HG03045 (cell line): ENCODE results near the gene AOC1.
"Not testable (repeated sequence)": the region's sequence is repeated elsewhere in the genome, so short reads cannot be mapped to it uniquely, and the experiment has no call there.

Experiments used
- ATAC-seq: cut with Tn5 transposase; IDR thresholded peaks from one replicate; pipeline ENCODE4 v1.9.1; 2021; ENCODE audit warnings: mild to moderate bottlenecking, moderate library complexity; ENCODE audit not compliant: unreplicated experiment

Gene AOC1, protein sequence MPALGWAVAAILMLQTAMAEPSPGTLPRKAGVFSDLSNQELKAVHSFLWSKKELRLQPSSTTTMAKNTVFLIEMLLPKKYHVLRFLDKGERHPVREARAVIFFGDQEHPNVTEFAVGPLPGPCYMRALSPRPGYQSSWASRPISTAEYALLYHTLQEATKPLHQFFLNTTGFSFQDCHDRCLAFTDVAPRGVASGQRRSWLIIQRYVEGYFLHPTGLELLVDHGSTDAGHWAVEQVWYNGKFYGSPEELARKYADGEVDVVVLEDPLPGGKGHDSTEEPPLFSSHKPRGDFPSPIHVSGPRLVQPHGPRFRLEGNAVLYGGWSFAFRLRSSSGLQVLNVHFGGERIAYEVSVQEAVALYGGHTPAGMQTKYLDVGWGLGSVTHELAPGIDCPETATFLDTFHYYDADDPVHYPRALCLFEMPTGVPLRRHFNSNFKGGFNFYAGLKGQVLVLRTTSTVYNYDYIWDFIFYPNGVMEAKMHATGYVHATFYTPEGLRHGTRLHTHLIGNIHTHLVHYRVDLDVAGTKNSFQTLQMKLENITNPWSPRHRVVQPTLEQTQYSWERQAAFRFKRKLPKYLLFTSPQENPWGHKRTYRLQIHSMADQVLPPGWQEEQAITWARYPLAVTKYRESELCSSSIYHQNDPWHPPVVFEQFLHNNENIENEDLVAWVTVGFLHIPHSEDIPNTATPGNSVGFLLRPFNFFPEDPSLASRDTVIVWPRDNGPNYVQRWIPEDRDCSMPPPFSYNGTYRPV

DNA sequence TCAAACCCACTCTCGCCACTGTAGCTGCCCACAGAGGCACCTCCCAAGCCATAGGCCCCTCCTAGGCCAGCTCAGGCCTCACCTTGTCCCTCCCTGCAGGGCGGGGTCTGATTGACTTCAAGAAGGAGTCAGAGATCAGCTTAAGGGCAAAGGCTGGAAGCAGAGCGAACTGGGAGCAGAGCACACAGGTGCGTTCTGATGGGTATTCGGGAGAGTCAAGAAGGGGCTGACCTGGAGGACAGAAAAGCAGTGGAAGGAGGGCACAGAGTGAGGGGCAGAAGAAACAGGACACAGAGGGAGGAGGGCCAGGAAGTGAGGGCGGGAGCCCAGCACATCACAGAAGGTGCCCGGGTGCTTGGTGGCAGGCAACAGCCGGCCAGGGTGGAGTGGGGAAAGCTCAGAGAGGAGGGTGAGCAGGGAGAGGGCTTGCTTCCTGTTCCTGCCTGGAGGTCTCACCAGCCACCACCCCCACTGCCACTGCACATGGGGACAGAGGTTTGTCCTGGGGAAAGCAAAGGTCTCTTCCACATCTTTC, at the start of gene AOC1:
AOC1 (plus strand) TSS at position 147 of the 535 bp plus-strand sequence. CDS start 3,954 bp downstream, outside the sequence.
- no peak for ATAC-seq

DNA sequence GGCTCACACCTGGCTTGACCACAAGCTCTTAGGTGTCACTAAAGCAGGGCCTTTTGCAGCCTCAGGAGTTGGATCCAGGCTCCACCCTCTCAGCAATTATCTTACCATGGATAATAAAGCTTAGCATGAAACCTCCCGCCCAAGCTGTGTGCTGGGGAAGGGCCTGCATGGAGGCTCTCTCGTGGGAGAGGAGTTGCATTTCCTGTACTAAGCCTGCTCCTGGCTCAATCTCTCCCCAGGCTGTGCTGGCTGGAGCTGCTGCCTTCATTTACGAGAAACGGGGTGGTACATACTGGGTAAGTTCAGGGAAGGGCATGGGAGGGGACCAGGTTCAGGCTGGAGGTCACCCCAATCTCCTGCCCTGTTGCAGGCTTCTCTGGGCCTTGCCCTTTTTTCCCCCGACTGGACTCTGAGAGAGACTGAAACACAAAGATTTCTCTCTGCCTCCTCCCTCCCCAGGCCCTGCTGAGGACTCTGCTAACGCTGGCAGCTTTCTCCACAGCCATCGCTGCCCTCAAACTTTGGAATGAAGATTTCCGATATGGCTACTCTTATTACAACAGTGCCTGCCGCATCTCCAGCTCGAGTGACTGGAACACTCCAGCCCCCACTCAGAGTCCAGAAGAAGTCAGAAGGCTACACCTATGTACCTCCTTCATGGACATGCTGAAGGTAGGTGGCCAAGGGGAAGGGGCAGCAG, 49.0 kb upstream of the AOC1 start:
- no peak for ATAC-seq

DNA sequence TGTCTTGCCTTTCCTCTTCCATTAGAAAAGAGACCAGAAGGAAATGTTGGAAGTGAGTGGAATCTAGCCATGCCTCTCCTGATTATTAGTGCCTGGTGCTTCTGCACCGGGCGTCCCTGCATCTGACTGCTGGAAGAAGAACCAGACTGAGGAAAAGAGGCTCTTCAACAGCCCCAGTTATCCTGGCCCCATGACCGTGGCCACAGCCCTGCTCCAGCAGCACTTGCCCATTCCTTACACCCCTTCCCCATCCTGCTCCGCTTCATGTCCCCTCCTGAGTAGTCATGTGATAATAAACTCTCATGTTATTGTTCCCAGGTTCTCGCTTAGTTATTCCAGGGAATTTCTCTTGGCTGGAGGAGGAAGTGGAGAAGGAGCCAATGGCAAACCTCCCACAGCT, 47.5 kb upstream of the AOC1 start:
- ATAC-seq, result no peak

DNA sequence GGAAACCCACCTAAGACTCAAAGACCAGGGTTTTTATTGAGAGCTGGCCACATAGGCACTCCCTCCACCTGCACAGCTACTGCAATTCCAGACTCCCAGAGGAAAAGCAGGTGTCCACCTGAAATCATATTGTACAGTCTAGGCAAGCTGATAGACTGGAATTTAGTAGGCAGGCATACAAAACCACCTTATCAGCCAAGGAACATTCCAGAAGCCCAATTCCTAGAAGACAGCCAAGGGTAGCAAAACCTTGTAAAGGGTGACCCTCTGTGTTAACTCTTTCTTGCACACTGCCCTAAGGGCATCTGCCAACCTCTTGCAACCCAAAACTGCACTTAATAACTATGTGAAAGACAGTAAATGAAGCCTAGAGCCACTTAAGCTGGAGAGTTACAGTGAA, 46.5 kb upstream of the AOC1 start:
- no peak for ATAC-seq

DNA sequence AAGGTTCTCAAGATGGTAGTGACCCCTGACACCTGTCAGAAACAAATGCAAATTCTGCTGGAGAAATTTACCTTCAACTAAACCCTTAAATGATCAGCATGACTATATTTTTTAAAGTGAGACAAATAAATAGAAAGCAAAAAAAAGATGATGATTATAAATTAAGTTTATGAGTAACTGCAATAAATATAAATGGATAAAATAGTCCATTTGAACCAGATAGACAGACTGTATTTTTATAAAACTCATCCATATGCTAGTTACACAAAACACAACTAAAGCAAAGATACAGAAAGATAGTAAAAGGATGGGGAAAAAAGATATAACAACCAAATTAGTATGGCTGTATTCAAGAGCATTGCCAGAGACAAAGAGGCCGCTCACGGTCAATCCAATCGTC, 45.9 kb upstream of the AOC1 start:
- no peak for ATAC-seq

DNA sequence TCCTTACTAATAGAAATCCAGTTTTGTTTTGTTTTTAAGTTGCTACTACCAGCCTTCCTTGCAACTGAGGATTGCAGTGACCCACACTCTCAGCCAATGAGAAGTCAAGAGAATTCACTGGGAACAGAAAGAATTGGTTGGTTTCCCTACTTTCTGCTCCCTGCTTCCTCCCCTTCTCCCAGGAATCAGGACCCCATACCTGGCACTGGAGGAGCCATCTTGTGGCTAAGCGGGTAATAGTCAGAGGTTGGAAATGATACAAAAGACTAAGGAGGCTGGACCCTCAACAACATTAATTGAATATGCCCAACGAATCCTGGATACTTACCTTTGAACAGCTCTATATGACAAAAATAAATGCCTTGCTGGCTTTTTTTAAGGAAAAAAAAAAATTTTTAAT, 45.5 kb upstream of the AOC1 start:
- no peak for ATAC-seq

DNA sequence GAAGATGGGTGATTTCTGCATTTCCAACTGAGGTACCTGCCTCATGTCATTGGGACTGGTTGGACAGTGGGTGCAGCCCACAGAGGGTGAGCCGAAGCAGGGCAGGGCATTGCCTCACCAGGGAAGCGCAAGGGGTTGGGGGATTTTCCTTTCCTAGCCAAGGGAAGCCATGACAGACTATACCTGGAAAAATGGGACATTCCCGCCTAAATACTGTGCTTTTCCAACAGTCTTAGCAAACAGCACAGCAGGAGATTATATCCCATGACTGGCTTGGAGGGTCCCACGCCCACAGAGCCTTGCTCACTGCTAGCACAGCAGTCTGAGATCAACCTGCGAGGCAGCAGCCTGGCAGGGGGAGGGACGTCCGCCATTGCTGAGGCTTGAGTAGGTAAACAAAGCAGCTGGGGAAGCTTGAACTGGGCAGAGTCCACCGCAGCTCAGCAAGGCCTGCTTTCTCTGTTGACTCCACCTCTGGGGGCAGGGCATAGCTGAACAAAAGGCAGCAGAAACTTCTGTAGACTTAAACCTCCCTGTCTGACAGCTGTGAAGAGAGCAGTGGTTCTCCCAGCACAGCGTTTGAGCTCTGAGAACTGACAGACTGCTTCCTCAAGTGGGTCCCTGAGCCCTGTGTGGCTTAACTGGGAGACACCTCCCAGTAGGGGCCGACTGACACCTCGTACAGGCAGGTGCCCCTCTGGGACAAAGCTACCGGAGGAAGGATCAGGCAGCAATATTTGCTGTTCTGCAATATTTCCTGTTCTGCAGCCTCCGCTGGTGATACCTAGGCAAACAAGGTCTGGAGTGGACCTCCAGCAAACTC, 44.5 kb upstream of the AOC1 start:
- ATAC-seq, result not testable (repeated sequence)

DNA sequence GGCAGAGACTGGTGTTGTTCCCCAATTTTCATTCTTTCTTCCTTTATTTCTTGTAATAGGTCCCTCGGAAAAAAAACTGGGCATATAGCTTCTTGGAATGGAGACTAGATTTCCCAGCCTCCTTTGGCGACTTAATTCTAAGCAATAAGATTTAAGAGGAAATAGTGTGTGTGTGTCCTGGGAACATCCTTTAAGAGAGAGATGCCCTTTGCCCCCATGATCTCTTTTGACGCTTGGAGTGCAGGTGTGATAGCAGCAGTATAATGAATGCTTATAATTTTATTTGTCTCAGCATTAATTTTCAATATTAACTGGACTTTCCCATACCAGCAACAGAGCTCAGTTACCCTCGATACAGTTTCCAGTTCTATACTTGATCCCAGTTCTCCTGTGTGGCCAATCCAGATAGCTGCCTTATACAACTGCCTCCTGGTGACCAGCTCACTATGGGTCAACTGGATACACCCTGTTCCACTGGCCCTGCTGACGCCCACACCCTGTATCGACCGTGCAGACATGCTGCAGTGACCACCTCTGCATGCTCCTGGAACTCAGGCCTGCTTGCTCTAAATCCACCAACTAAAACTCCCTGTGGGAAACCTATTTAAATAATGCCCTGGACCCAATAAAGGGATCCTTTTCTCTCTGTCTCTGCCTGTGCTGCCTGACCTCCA, 37.9 kb upstream of the AOC1 start:
- no peak for ATAC-seq

DNA sequence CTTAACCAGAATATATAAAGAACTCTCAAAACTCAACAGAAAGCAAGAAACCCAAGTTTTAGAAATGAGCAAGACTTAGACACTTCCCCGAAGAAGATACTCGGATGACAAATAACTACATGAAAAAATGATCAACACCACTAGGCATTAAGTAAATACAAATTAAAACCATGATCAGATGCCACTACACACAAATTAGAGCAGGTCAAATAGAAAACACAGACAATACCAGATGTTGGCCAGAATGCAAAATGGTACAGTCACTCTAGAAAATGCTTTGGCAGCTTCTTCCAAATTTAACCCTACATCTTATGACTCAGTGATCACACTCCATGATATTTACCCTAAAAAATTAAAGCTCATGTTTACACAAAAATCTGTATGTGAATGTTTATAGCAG, 33.3 kb upstream of the AOC1 start:
- no peak for ATAC-seq

DNA sequence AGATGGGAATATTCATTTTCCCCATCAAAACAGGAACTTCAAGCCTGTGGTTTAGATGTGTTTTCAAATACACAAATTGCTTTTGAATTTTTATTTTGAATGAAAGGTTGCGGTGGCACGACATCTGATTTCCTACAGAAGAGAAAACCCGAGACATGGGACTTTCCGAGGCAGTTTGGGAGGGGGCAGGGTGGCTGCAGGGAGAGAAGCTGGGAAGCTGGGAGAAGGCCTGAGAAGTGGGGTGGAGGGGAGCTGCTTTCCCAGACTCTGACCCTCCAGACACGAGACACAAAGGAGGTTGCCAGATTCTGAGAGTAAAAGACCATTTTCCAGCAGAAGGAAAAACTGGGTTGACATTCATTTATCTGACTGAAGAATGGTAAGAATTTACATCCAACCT, 32.2 kb upstream of the AOC1 start:
- no peak for ATAC-seq

DNA sequence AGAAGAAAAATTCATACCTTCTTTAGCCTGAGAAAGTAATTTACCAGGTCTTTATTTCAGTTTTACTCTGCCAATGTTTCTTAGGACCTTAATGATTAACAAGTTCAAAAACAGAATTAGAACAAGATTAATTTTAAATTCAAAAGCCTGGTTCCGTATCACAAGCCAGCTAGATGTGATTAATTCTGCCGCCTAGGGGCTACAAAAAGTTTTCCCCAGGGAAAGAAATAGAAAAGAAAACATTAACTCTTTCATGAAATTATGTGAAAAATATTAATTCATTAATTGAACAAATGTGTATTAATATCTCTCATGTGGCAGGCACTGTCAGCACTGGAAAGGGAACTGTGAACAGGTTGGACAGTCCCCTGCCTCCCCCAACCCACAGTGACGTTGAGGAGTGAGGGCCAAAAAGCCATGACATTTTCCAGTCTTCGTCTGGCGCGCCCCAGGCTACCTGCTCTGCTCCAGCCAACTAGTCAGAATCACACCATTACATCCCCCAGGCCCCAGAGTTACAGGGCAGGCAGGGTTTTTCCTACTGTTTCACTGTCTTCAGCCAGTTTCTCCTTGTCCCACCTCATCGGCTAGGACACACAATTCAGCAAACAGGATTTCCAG, 31.6 kb upstream of the AOC1 start:
- ATAC-seq, result no peak

DNA sequence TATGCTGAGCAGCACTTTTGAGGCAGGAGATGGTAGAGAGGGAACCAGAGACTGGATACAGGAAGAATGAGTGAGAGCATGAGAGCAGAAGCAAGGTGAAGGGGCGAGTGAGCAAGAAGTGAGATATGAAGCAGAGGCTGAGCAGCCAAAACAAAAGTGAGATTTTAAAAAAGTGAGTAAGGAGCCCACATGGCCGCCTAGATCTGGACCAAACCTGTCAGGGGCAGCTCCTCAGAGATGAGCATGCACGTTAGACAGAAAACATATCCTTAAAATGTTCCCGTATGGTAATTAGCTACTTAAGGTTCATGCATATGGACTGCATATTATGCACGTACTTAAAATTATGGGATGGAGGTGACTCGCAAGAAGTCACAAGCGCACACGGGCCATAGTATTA, 29.3 kb upstream of the AOC1 start:
- no peak for ATAC-seq

DNA sequence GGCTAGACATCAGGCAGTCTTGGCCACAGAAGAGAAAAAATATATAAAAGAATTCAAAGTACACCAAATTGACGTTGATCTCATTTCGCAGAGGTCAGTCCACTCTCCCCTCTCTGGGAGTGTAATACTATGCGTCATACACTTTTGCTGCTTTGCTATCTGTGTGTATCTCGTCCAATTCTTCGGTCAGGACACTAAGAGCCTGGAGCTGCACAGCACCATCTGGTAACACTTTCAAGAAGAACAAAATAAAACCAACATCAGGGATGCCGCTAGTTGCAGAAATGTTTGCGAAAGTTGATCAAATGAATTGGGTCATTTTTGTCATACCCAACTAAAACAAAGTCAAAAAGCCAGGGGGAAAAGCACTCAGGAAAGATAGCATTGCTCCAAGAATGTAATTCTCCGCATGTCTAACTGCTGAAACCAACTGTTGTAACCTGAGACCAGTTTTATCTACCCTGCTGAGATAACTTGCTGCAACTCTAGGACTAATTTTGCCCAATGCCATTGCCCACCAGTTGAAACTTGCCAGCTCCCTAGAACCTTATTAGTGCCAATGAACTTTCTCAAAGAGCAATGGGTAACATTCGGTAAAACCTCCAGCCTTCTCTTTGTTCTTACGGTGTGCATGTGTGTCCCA, 28.7 kb upstream of the AOC1 start:
- no peak for ATAC-seq

DNA sequence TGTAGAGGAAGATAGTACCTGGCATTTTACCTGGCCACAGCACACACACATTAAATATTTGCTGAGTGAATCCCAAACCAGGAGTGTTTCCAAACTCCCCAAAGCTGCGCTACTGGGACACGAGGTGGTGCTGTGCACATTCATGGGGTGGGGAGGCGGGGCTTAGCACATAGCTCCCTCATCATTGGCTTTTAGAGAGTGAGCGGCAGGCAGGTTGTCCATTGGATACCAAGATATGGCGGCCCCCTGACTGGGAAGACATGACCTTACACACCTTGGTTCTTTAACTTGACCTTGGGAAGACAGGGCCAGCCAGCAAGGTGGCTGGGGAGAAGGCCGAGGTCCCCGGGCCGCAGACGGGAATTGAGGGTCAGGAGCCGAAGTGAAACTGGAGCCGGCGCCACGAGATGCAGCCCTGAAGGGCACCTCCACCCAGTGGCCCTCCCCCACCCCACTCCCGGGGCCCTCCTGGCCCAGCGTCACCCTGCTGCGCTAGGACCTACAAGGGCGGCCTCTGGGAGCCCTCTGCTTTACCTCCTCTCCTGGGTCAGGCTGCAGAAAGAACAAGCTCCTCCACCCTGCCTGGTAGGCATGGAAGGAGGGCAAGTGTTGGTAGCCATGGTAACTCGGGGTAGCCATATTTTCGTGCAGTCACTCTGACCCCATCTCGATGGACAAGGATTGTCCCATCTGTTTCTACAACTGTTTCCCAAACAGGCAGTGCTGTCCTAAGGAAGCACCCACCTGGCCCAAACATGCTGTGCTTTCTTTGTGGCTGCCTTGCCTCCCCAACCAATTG, 27.7 kb upstream of the AOC1 start:
- ATAC-seq, result no peak

DNA sequence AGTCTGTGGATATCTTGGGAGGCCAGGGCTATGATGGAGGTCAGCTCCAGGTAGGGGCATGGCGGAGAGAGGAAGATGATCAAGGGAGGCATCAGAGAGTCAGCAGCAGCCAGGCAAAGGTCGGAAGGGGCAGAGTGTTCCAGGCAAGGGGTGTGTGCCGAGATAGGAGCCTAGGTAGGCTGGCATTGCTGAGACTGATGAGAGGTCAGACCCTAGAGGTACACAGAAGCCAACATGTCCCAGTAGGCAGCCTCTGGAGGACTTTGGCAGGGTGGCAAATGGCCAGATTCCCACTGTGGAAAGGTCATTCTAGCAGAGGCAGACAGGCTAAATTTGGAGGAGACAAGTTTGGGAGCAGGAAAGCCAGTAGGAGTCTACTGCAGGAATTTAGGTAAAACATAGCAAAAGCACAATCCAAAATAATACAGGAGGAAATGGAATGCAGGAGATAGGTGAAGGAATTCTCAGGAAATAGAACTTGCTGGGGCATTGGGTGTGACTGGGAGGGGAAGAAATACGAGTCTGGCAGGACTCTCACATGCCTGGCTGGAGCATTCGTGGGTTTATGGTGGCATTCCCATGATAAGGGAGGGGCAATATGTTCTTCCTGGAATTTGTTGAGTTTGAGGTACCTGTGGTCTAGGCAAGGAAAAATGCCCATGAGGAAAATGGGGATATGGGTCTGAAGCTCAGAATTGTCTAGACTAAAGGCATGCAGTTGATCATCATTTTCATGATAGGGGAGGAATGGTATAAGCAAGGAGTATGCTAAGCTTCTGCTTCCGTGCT, 26.1 kb upstream of the AOC1 start:
- no peak for ATAC-seq

DNA sequence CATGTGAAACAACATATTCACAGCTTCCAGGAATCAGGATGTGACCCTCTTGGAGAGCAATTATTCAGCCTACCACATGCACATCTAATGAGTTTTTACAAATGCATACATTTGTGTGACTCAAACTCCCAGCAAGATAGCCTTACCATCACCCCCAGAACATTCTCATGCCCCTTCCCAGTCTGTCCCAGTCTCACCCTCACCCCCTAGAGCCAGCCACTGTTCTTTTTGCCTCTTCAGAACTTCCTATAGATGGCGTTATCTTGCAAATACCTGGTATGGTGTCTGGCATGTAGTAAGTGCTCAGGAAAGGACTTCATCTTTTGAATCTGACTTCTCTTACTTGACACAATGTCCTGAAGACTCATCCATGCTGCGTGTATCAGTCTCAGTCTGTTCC, 23.9 kb upstream of the AOC1 start:
- no peak for ATAC-seq

DNA sequence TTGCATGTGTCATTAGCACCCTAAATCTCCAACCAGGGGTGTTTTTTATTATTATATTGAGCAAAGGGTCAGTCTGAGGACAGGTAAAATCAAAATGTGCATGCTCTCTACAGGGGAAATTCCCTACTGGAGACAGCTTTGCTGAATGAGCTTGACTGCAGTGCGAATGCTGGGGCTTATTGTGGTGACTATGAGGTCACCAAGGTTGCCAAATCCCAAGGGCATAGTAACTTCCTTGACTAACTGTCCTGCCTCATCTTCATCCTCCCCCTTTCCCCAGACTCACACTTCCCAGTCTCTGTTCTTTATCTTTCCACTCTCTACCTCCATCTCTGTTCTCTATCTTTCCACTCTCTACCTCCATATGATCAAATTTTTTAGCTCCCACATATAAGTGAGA, 22.9 kb upstream of the AOC1 start:
- ATAC-seq, result no peak

DNA sequence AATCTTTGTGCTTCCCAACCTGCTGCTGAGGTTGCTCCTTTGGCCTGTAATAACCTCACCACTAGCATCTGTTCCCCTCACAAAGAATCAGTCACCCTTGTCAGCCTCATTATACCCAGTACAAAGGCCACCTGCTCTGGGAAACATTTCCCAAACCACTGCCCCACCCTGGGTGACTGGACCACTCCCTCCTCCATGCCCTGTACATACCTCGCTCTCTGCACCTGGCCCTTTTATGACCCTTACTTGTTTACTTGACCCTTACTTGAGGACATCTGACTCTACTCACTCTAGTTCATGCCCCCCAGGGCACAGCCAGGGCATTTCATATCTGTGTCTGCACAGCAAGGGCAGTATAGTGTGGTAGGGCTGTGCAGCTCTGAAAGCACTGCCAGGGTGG, 21.4 kb upstream of the AOC1 start:
- ATAC-seq, result no peak
